KMS-11 (cell line): ENCODE measurements around the gene AIF1.
A peak's percentile ranks its signal among the peaks of the same experiment; 100 is the strongest.

Experiments used
- H2AFZ ChIP-seq: fragments of 200-600 bp; sonication (generic); 2 replicates; pipeline ENCODE4 v1.6.1; 2016; ENCODE audit warnings: antibody characterized with exemption, mixed run types, low read depth
- H3K27ac ChIP-seq: fragments of 200-600 bp; sonication (generic); 2 replicates; pipeline ENCODE4 v1.6.1; 2016; ENCODE audit warnings: mild to moderate bottlenecking, mixed run types
- H3K27me3 ChIP-seq: fragments of 200-600 bp; sonication (generic); 2 replicates; pipeline ENCODE4 v1.6.1; 2017; ENCODE audit warnings: mild to moderate bottlenecking, low read depth, mixed run types, moderate library complexity; ENCODE audit not compliant: insufficient read depth
- H3K36me3 ChIP-seq: fragments of 200-600 bp; sonication (generic); 2 replicates; pipeline ENCODE4 v1.6.1; 2017; ENCODE audit warnings: mild to moderate bottlenecking, mixed run types; ENCODE audit not compliant: insufficient read depth
- H3K4me1 ChIP-seq: fragments of 200-600 bp; sonication (generic); 2 replicates; pipeline ENCODE4 v1.6.1; 2016; ENCODE audit warnings: mild to moderate bottlenecking, low read depth, mixed run types; ENCODE audit not compliant: poor library complexity, severe bottlenecking
- H3K4me2 ChIP-seq: fragments of 200-600 bp; sonication (generic); 2 replicates; pipeline ENCODE4 v1.7.0; 2016; ENCODE audit warnings: mild to moderate bottlenecking, mixed run types
- H3K4me3 ChIP-seq: fragments of 200-600 bp; sonication (generic); IDR thresholded peaks from 2 replicates; pipeline ENCODE4 v1.6.1; 2017; ENCODE audit warnings: low read depth, low read length, mixed read lengths; ENCODE audit not compliant: insufficient read depth
- H3K79me2 ChIP-seq: fragments of 200-600 bp; sonication (generic); 2 replicates; pipeline ENCODE4 v1.6.1; 2016; ENCODE audit warnings: low read depth, mixed run types; ENCODE audit not compliant: insufficient read depth
- H3K9ac ChIP-seq: fragments of 200-600 bp; sonication (generic); 2 replicates; pipeline ENCODE4 v1.6.1; 2016; ENCODE audit warnings: mild to moderate bottlenecking, mixed run types
- H4K20me1 ChIP-seq: fragments of 200-600 bp; sonication (generic); 2 replicates; pipeline ENCODE4 v1.6.1; 2016; ENCODE audit warnings: mild to moderate bottlenecking, mixed run types; ENCODE audit not compliant: insufficient read depth
- CTCF ChIP-seq: fragments of 200-600 bp; sonication (generic); conservative IDR thresholded peaks from 2 replicates; pipeline ENCODE4 v1.6.1; 2017; ENCODE audit warnings: low read depth, mild to moderate bottlenecking, antibody characterized with exemption, low read length, moderate library complexity, mixed read lengths

AIF1 gene

GRCh38 chr6:31663126-31663960 is 48.3 kb downstream of the AIF1 start:
- peaks cover 4% of the 10 kb centered on the region; the same call in 1 of the 2 replicates for H3K36me3 ChIP-seq
- H3K27ac ChIP-seq = no peak overlapping the region
- peaks cover 57% of the 10 kb centered on the region for H3K79me2 ChIP-seq
- TF ChIP-seq CTCF = no peak
- no peak overlapping the region; the same call in 1 of the 2 replicates for H3K9ac ChIP-seq
- peak overlapping the region; percentile 97 for H3K4me2 ChIP-seq
- no peak overlapping the region for H2AFZ ChIP-seq
- H3K4me1 ChIP-seq = peaks cover 55% of the 10 kb centered on the region
- no peaks in the 10 kb centered on the region for H3K27me3 ChIP-seq
- no peaks in the 10 kb centered on the region for H4K20me1 ChIP-seq
- H3K4me3 ChIP-seq = no peak overlapping the region

- peaks cover 52% of the 10 kb centered on the region for H3K4me1 ChIP-seq
- no peaks in the 10 kb centered on the region for H3K27me3 ChIP-seq
- peaks cover 4% of the 10 kb centered on the region; the same call in 1 of the 2 replicates for H3K36me3 ChIP-seq
- TF ChIP-seq CTCF = no peak
- H3K27ac ChIP-seq = peak overlapping the region; percentile 98
- peak overlapping the region; percentile 89; the same call in 1 of the 2 replicates for H3K9ac ChIP-seq
- H3K79me2 ChIP-seq = peaks cover 54% of the 10 kb centered on the region
- H4K20me1 ChIP-seq = no peaks in the 10 kb centered on the region
- H2AFZ ChIP-seq = peak overlapping the region; percentile 27; the same call in 1 of the 2 replicates
- H3K4me2 ChIP-seq = peak overlapping the region; percentile 97
- peak overlapping the region; percentile 54 for H3K4me3 ChIP-seq
Observed at GRCh38 chr6:31663961-31664789, 49.1 kb downstream of the AIF1 start.

GRCh38 chr6:31664790-31665500 is 49.9 kb downstream of the AIF1 start, which contains the start of gene GPANK1:
Gene GPANK1, minus strand, starts transcription at chr6:31664997. Its CDS starts 519 bp downstream, at chr6:31664478.
- Histone ChIP-seq H3K79me2 (peaks cover 46% of the 10 kb centered on the region), H3K27me3 (no peaks in the 10 kb centered on the region), H3K9ac (peak within 1 kb of the TSS; percentile 89), H3K4me2 (peak within 1 kb of the TSS; percentile 97), H3K36me3 (peaks cover 4% of the 10 kb centered on the region; the same call in 1 of the 2 replicates), H4K20me1 (no peaks in the 10 kb centered on the region), H2AFZ (peak within 1 kb of the TSS; percentile 27; the same call in 1 of the 2 replicates), H3K27ac (peak within 1 kb of the TSS; percentile 98), H3K4me3 (peak within 1 kb of the TSS; percentile 54), H3K4me1 (peaks cover 44% of the 10 kb centered on the region)
- no peak for TF ChIP-seq CTCF
